Osteoblast (primary cell): ENCODE results near the gene TADA2B. TPM values are rescaled to one million over a fixed set of nuclear protein-coding genes. Genes with fewer than 3 reads are reported as not detected.
A peak's percentile ranks its signal among the peaks of the same experiment; 100 is the strongest.

Experiments used
- DNase-seq: peaks from one replicate; pipeline ENCODE4 v3.0.0; 2011; ENCODE audit warnings: low spot score, mixed read lengths; ENCODE audit not compliant: insufficient read length; ENCODE audit errors: missing footprints
- H2AFZ ChIP-seq: 2 replicates; pipeline ENCODE4 v1.6.0; 2011; ENCODE audit warnings: mild to moderate bottlenecking, low read length
- H3K27ac ChIP-seq: 2 replicates; pipeline ENCODE4 v1.5.1; 2011; ENCODE audit warnings: mild to moderate bottlenecking, low read depth, low read length, moderate library complexity
- H3K27me3 ChIP-seq: 2 replicates; pipeline ENCODE4 v1.6.0; 2012; ENCODE audit warnings: mild to moderate bottlenecking, control low read depth, inconsistent platforms, low read length, moderate library complexity; ENCODE audit not compliant: insufficient read depth
- H3K36me3 ChIP-seq: 2 replicates; pipeline ENCODE4 v1.5.1; 2011; ENCODE audit warnings: mild to moderate bottlenecking, low read length, control low read depth, moderate library complexity; ENCODE audit not compliant: insufficient read depth
- H3K4me1 ChIP-seq: 2 replicates; pipeline ENCODE4 v1.5.1; 2011; ENCODE audit warnings: mild to moderate bottlenecking, low read length, control low read depth, moderate library complexity; ENCODE audit not compliant: insufficient read depth
- H3K4me2 ChIP-seq: 2 replicates; pipeline ENCODE4 v1.6.0; 2011; ENCODE audit warnings: mild to moderate bottlenecking, low read length; ENCODE audit not compliant: insufficient read depth
- H3K4me3 ChIP-seq: fragments of 200-600 bp; sonication (generic); 3 replicates; pipeline ENCODE4 v1.5.1; 2012; ENCODE audit warnings: mild to moderate bottlenecking, low read length, inconsistent platforms; ENCODE audit not compliant: insufficient read depth
- H3K79me2 ChIP-seq: 2 replicates; pipeline ENCODE4 v1.6.0; 2012; ENCODE audit warnings: mild to moderate bottlenecking, low read length, control low read depth, inconsistent platforms; ENCODE audit not compliant: insufficient read depth
- H3K9me3 ChIP-seq: 2 replicates; pipeline ENCODE4 v1.5.1; 2011; ENCODE audit warnings: low read depth, low read length, control low read depth
- H4K20me1 ChIP-seq: 2 replicates; pipeline ENCODE4 v1.6.0; 2012; ENCODE audit warnings: mild to moderate bottlenecking, low read length, control low read depth; ENCODE audit not compliant: insufficient read depth
- total RNA-seq: library from RNA; depleted of rRNA; stranded (reverse); fragments of >200 nt; gene quantifications from 2 replicates; pipeline ENCODE4 v1.2.3, GENCODE V29; 2012
- TF ChIP-seq, protein P1 (sequence below): IDR thresholded peaks from 2 replicates; pipeline ENCODE4 v1.5.1; 2011; ENCODE audit warnings: mild to moderate bottlenecking, low read depth, low read length, moderate library complexity; ENCODE audit errors: extremely low read depth

Gene TADA2B
- total RNA-seq, 1 donor, result 13.0 TPM

GRCh38 chr4:7027284-7027683 is 15.9 kb upstream of the TADA2B start:
- Histone ChIP-seq H3K4me2 (no peak overlapping the region), H2AFZ (no peak overlapping the region), H3K27me3 (no peaks in the 10 kb centered on the region), H3K79me2 (no peaks in the 10 kb centered on the region), H4K20me1 (no peaks in the 10 kb centered on the region), H3K27ac (no peak overlapping the region), H3K36me3 (peaks cover 28% of the 10 kb centered on the region), H3K4me1 (peaks cover 4% of the 10 kb centered on the region), H3K4me3 (no peak overlapping the region), H3K9me3 (no peaks in the 10 kb centered on the region)
- TF ChIP-seq, protein P1, sequence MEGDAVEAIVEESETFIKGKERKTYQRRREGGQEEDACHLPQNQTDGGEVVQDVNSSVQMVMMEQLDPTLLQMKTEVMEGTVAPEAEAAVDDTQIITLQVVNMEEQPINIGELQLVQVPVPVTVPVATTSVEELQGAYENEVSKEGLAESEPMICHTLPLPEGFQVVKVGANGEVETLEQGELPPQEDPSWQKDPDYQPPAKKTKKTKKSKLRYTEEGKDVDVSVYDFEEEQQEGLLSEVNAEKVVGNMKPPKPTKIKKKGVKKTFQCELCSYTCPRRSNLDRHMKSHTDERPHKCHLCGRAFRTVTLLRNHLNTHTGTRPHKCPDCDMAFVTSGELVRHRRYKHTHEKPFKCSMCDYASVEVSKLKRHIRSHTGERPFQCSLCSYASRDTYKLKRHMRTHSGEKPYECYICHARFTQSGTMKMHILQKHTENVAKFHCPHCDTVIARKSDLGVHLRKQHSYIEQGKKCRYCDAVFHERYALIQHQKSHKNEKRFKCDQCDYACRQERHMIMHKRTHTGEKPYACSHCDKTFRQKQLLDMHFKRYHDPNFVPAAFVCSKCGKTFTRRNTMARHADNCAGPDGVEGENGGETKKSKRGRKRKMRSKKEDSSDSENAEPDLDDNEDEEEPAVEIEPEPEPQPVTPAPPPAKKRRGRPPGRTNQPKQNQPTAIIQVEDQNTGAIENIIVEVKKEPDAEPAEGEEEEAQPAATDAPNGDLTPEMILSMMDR, result no peak
- DNase-seq, result peak; percentile 44

DNA sequence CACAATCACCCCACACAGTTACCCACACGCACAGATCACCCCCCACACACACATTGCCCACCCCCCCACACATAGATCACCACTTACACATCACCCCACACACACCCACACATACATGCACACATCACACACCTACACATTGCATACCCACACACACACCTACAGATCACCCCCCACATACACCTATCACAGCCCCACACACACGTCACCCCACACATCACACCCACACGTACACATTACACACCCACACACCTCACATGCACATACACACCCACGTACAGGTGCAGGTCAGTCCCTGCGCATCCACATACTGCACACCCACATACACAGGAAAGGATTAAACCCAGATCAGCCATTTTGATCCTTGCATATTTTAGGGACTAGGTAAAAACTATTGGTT is 15.3 kb upstream of the TADA2B start:
- Histone ChIP-seq H3K27me3 (no peaks in the 10 kb centered on the region), H3K4me3 (no peak overlapping the region), H3K4me1 (no peaks in the 10 kb centered on the region), H3K4me2 (no peak overlapping the region), H3K27ac (no peak overlapping the region), H3K79me2 (no peaks in the 10 kb centered on the region), H3K9me3 (no peaks in the 10 kb centered on the region), H3K36me3 (peaks cover 28% of the 10 kb centered on the region), H2AFZ (no peak overlapping the region), H4K20me1 (no peaks in the 10 kb centered on the region)
- TF ChIP-seq, protein P1, result no peak
- DNase-seq, result peak; percentile 81

GRCh38 chr4:7029212-7029611 is 14.0 kb upstream of the TADA2B start:
- no peak overlapping the region for H3K4me2 ChIP-seq
- TF ChIP-seq, protein P1, result no peak
- no peaks in the 10 kb centered on the region for H4K20me1 ChIP-seq
- H3K79me2 ChIP-seq, result no peaks in the 10 kb centered on the region
- H3K27me3 ChIP-seq, result no peaks in the 10 kb centered on the region
- peaks cover 28% of the 10 kb centered on the region for H3K36me3 ChIP-seq
- no peaks in the 10 kb centered on the region for H3K9me3 ChIP-seq
- H3K27ac ChIP-seq, result no peak overlapping the region
- DNase-seq, result peak; percentile 43
- H3K4me3 ChIP-seq, result no peak overlapping the region
- H2AFZ ChIP-seq, result no peak overlapping the region
- H3K4me1 ChIP-seq, result no peaks in the 10 kb centered on the region

- no peak overlapping the region for H3K4me2 ChIP-seq
- H3K27ac ChIP-seq, result no peak overlapping the region
- H3K4me1 ChIP-seq, result peaks cover 4% of the 10 kb centered on the region
- H3K36me3 ChIP-seq, result peaks cover 28% of the 10 kb centered on the region
- TF ChIP-seq, protein P1, result no peak
- H3K4me3 ChIP-seq, result no peak overlapping the region
- DNase-seq, result peak; percentile 43
- H3K9me3 ChIP-seq, result no peaks in the 10 kb centered on the region
- no peaks in the 10 kb centered on the region for H3K27me3 ChIP-seq
- no peak overlapping the region for H2AFZ ChIP-seq
- no peaks in the 10 kb centered on the region for H3K79me2 ChIP-seq
- no peaks in the 10 kb centered on the region for H4K20me1 ChIP-seq
These were observed 13.3 kb upstream of the TADA2B start for GRCh38 chr4:7029921-7030320.
